Esophagus squamous epithelium (tissue), 4 donors: Measurements from ENCODE around the gene ETV1.

ENCODE experiments used
- CTCF ChIP-seq, 6 experiments: fragments of 450-650 bp in 4 of 6; fragments of 200-600 bp in 2 of 6; sonication (generic) in 2 of 6; IDR thresholded peaks; one replicate each; pipeline ENCODE4 v1.5.1; 2016 to 2019; ENCODE audit warnings: antibody characterized with exemption in 6 of 6, mild to moderate bottlenecking in 4 of 6, moderate library complexity in 4 of 6
- POLR2A ChIP-seq, 4 donors: fragments of 450-650 bp; IDR thresholded peaks; one replicate each; pipeline ENCODE4 v1.6.1; 2017; ENCODE audit warnings: antibody characterized with exemption in 4 of 4, mild to moderate bottlenecking in 4 of 4, moderate library complexity in 3 of 4

- no peak for TF ChIP-seq POLR2A (IDR thresholded peaks at IDR 0.05)
- no peak for TF ChIP-seq CTCF (IDR thresholded peaks at IDR 0.05)
These were observed 12.9 kb downstream of the ETV1 start for GRCh38 chr7:13976594-13976993.
